ENCODE results near the gene SP140L.

DNA sequence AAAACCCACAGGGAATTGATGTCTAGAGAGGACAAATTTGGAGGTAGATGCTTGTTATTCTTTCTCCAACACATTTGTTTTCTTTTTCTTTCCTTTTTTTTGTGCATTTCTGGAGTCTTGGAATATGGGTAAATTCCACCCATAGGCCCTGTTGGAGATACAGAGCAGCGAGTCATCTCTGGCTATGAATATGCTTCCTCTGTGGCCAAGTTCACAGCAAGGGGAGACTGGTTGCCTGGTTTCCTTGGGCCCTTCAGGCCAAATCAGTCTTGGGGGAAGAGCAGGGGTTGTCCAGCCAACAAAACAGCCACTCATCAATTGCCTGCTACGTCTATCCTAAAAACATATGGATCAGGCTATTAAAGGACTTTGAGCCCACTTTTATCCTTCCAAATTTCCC, 116.5 kb downstream of the SP140L start:
- TF ChIP-seq EZH2phosphoT487 (IDR thresholded peaks at IDR 0.05; ENCODE audit: insufficient read depth, low read depth) (no peak), EZH2 (IDR thresholded peaks at IDR 0.05; ENCODE audit: insufficient read depth, poor library complexity, severe bottlenecking) (no peak)
